Osteocyte (in vitro differentiated cells): ENCODE results near the gene CELF5. TPM values are rescaled to one million over a fixed set of nuclear protein-coding genes. Genes with fewer than 3 reads are reported as not detected.

Experiments
- DNase-seq: peaks from one replicate; pipeline ENCODE4 v3.0.0; 2021; ENCODE audit warnings: mixed read lengths; ENCODE audit not compliant: unreplicated experiment; ENCODE audit errors: extremely low spot score
- H3K27ac Mint-ChIP-seq: one replicate; pipeline ENCODE4 v1.8.0; 2021; ENCODE audit warnings: mild to moderate bottlenecking, mixed read lengths; ENCODE audit not compliant: unreplicated experiment
- H3K27me3 Mint-ChIP-seq: one replicate; pipeline ENCODE4 v1.8.0; 2021; ENCODE audit warnings: mixed read lengths; ENCODE audit not compliant: unreplicated experiment
- H3K36me3 Mint-ChIP-seq: one replicate; pipeline ENCODE4 v1.8.0; 2021; ENCODE audit warnings: mixed read lengths; ENCODE audit not compliant: unreplicated experiment
- H3K4me1 Mint-ChIP-seq: one replicate; pipeline ENCODE4 v1.8.0; 2021; ENCODE audit warnings: mixed read lengths; ENCODE audit not compliant: unreplicated experiment
- H3K4me3 Mint-ChIP-seq: one replicate; pipeline ENCODE4 v1.8.0; 2021; ENCODE audit warnings: mild to moderate bottlenecking, moderate library complexity, mixed read lengths; ENCODE audit not compliant: unreplicated experiment
- H3K9me3 Mint-ChIP-seq: one replicate; pipeline ENCODE4 v1.8.0; 2021; ENCODE audit warnings: mixed read lengths; ENCODE audit not compliant: unreplicated experiment
- CTCF ChIP-seq: fragments of 200-600 bp; sonication (generic); IDR thresholded peaks from 2 replicates; pipeline ENCODE4 v1.5.0; 2021; ENCODE audit warnings: antibody characterized with exemption, mild to moderate bottlenecking, moderate library complexity
- total RNA-seq: library from RNA; stranded (reverse); gene quantifications from 2 replicates; pipeline ENCODE4 v1.2.1, GENCODE V29; 2021

Gene CELF5
- total RNA-seq, 1 donor from 2014 or later: 0.16 TPM

- Mint-ChIP-seq H3K4me3 (no peak overlapping the region), H3K4me1 (no peaks in the 10 kb centered on the region), H3K27ac (no peak overlapping the region), H3K36me3 (peaks cover 7% of the 10 kb centered on the region), H3K27me3 (no peaks in the 10 kb centered on the region), H3K9me3 (no peaks in the 10 kb centered on the region)
- no peak for DNase-seq
- TF ChIP-seq CTCF: no peak
Observed at GRCh38 chr19:3207461-3208242, 16.8 kb upstream of the CELF5 start.

- Mint-ChIP-seq H3K9me3 (no peaks in the 10 kb centered on the region), H3K4me3 (no peak overlapping the region), H3K27me3 (no peaks in the 10 kb centered on the region), H3K36me3 (peaks cover 7% of the 10 kb centered on the region), H3K27ac (no peak overlapping the region), H3K4me1 (no peaks in the 10 kb centered on the region)
- TF ChIP-seq CTCF: no peak
- DNase-seq: no peak
Observed at GRCh38 chr19:3208317-3209207, 15.9 kb upstream of the CELF5 start.

GRCh38 chr19:3210347-3211017 lies 14.0 kb upstream of the CELF5 start:
- H3K4me3 Mint-ChIP-seq: no peak overlapping the region
- DNase-seq: no peak
- no peaks in the 10 kb centered on the region for H3K4me1 Mint-ChIP-seq
- no peaks in the 10 kb centered on the region for H3K27me3 Mint-ChIP-seq
- H3K27ac Mint-ChIP-seq: no peak overlapping the region
- H3K36me3 Mint-ChIP-seq: peaks cover 7% of the 10 kb centered on the region
- H3K9me3 Mint-ChIP-seq: no peaks in the 10 kb centered on the region
- peak; percentile 64 for TF ChIP-seq CTCF

GRCh38 chr19:3211191-3211590 lies 13.3 kb upstream of the CELF5 start:
- Mint-ChIP-seq H3K27ac (no peak overlapping the region), H3K36me3 (peaks cover 7% of the 10 kb centered on the region)

More at GRCh38 chr19:3211191-3211590, 13.3 kb upstream of the CELF5 start:
- TF ChIP-seq CTCF: no peak
- DNase-seq: no peak
- H3K9me3 Mint-ChIP-seq: no peaks in the 10 kb centered on the region
- no peaks in the 10 kb centered on the region for H3K27me3 Mint-ChIP-seq
- H3K4me1 Mint-ChIP-seq: no peaks in the 10 kb centered on the region
- H3K4me3 Mint-ChIP-seq: no peak overlapping the region
